GM21717 (cell line): ENCODE measurements around the gene AGBL1.

Experiments
- ATAC-seq: cut with Tn5 transposase; IDR thresholded peaks from one replicate; pipeline ENCODE4 v1.9.1; 2021; ENCODE audit warnings: mild to moderate bottlenecking, moderate library complexity; ENCODE audit not compliant: unreplicated experiment

Gene AGBL1

GRCh38 chr15:86624261-86625036 is 544.8 kb downstream of the AGBL1 start:
- peak; percentile 70 for ATAC-seq

DNA sequence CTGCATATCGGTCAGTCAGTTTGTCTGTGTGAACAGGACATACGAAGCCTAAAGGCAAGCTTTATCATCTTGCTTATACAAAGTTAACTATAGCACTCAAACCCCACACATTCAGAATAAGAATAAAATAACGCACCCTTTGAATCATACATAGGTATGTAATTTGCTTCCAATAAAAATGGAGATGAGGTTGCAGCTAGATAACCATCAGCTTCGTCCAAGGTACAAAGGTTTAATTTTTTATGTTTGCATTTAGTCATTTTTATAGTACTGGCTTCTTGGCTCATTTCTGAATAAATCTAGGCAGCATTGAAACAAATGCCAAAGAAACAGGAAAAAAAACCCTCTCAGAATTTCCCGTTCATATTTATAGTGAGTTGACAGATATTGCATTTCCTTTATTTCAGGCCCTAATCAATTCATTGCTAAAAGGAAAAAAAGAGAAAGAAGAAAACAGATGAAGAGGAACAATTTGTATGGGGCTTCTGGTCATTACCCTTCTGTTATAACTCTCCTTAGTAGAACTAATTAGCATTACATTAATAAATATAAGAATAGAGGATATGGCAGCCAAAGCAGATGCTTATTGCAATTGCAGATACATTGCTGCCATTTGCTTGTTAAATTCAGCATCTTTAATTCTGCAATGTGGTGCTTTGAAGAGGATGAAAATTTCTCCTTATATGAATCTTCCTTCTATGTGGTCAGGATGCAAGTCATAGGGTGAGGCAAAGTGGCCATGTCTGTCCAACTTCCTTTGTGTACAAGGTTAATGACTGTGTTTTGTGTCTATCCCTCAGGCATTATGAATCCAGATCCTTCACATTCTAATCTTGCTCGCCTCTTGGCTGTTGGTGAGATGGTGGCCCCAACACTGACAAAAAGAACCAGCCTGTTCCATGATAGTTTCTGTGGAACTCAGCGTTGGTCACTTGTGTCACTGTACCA is 550.0 kb downstream of the AGBL1 start:
- ATAC-seq = no peak

GRCh38 chr15:86630946-86631345 is 551.3 kb downstream of the AGBL1 start:
- ATAC-seq = no peak

DNA sequence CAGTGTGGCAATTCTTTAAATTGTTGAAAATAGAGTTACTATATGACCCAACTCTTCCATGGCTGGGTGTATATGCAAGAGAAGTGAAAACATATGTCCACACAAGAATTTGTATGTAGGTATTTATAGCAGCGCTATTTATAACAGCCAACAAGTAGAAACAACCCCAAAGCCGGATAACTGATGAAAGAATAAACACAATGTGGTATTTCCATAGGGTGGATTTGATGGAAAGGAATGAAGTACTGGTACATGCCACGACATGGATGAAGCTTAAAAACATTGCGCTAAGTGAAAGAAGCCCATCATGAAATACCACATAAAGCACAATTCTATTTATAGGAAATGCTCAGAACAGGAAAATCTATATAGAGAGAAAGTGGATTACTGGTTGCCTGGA is 554.5 kb downstream of the AGBL1 start:
- no peak for ATAC-seq

DNA sequence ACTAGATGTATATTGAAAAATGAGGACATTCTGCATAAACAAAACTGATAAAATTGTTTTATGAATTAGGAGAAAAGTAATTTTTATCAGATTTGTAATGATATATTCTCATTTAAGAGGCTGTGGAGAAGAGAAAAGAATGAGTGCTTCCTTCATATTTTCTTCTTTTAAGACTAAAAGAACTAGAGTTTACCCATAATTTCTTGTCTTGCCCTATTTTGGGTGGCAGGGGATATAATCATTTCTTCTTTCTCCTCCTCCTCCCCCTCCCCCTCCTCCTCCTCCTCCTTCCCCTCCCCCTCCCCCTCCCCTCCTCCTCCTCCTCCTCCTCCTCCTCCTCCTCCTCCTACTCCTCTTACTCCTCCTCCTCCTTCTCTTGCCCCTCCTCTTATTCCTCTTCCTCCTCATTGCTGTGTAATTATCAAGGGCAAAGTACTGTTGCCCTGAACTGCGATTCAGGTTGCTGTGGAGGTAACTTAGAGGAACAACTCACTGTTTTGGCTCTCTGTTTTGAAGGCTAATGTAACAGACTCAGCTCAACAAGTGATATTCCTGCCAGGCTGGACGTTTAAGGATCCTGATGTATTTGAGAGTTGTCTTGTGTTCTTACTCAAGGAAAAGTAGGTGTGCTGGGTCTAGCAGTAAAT is 555.4 kb downstream of the AGBL1 start:
- no peak for ATAC-seq

GRCh38 chr15:86644339-86644738 is 564.7 kb downstream of the AGBL1 start:
- no peak for ATAC-seq

DNA sequence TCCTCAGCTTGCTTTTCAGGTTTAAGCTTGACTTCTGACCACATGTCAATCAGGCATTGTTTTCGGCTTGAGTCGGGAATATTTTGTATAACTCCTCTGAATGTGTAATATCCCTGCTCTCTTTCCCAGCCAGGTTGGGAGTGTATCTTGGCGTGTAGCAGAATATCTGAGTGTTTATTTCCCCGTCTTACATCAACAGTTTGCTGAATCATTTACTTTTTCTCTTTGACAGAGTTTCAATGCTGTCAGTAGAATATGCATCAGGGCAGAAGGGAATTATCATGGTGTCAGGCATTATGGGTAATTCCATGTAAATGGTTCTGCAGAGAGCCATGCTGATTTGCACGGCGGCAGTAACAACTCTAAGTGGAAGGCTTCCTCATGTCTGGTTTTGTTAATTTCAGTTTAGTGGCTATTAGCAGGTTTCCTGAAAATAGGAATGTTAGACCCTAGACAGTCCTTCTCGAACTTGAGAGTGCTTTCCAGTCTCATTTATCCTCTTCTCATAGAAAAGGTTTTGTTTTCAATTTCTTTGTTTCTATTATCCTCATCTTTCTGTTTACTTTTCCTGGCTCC is 566.3 kb downstream of the AGBL1 start:
- ATAC-seq = no peak

DNA sequence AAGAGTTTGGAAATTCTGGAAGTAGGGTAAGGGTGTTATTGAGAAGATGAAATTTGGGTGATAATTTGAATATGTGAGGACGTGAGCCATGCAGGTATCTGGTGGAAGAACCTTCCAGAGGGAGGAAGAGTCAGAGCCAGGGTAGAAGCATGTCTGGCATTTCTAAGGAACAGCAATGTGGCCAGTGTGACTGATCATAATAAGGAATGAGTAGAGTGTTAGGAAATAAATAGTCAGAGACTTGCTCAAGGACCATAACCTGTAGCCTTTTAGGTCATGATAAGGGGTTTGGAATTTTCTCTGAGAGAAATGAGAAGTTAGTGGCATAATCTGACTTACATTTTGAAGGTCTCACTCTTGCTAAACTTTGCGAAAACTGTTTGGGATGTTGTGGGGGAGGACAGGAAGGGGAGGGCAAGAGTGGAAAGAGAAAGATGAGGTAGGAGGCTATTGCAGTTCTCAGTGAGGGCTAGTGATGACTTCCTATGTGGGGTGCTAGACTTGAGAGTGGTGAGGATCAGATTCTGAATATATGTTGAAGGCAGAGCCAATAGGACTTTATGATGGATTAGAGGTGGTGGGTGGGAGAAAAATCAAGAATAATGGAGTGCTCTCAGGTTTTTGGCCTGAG is 568.3 kb downstream of the AGBL1 start:
- no peak for ATAC-seq

- ATAC-seq = no peak
These were observed 569.6 kb downstream of the AGBL1 start for GRCh38 chr15:86649277-86649676.

- no peak for ATAC-seq
These were observed 570.4 kb downstream of the AGBL1 start for GRCh38 chr15:86650094-86650493.

DNA sequence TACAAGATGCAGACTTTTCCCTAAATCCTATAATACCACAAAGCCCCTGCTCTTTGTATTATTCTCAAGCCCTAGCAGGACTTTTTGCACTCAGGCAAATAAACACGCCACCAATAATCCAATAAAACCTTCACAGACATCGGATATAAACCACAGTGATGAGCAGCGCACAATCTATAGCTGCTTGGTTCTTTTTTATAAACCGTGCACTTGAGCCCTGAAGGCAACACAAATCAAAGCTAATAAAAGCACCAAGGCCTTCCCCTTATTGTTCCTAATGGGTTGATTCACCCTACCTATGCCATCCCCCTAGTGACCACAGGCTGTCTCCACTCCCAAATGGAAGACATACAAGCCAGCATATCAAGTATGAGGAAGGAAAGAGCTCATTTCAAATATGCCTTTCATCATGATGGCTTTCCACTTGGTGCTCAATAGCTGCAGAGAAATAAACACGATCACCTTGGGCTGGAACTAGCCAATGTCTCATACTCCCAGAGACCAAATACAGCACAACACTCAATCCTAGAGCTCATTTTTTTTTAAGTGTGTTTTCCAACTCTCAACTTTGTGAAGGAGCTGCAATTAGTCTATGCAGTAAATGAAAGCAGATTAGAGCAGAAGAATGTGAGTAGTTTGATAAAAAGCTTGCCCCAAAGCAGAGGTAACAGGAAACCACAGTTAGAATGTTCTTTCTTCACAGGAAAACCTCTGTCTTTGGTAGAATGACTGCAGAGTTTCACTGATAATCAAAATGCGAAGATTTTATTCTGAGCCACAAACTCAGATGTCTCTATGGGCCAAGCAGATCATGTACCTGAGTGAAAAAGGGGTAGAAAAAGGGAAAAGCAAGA is 573.9 kb downstream of the AGBL1 start:
- no peak for ATAC-seq

GRCh38 chr15:86654501-86654900 is 574.8 kb downstream of the AGBL1 start:
- ATAC-seq = no peak

DNA sequence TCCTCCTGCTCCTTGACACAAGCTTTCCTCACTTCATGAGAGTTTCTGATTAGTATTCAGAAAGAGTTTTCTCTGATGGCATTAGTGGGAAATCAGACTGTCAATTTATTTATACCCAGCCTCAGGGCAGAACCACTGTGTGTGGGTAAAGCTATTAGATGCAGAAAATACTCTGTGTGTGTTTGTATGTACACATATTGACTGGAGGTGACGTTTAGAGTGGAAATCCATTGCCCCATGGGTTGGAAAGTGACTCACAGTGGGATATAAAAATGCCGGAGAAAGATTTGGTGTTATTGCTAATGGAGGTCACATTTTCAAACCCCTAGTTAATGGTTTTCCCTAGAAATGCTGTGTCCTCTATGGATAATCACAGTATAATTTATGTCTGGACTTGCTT is 577.6 kb downstream of the AGBL1 start:
- no peak for ATAC-seq

DNA sequence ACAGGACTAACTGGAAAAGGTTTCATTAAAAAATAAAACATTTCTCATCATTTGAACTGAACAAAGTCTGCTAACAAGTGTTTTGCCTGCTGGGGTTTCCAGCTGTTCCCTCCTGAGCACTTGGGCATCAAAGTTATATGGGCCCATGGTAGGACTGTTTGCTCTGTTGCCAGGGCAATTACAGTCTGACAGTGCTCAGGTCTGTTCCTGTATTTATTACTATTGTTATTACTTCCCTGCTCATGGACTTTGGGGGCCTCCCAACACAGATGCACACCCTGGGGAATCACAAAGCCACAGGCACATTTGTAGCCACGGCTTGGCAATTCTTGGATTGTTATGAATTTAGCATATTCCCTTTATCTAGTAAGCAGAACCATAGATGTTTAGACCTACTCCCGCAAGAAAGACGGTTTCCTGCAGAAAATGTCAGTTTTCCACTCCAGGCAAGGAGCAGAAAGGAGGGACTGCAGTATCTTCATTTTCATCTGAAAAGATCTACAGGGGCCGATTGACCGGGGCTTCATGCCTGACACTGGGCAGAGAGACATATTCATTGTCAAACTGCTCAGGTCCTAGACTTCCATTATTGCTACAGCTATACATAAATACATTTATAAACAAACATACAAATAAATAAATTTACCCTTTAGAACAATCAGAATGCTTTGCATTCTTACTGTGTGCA is 580.2 kb downstream of the AGBL1 start:
- ATAC-seq = no peak

- no peak for ATAC-seq
These were observed 581.9 kb downstream of the AGBL1 start for GRCh38 chr15:86661580-86661979.

DNA sequence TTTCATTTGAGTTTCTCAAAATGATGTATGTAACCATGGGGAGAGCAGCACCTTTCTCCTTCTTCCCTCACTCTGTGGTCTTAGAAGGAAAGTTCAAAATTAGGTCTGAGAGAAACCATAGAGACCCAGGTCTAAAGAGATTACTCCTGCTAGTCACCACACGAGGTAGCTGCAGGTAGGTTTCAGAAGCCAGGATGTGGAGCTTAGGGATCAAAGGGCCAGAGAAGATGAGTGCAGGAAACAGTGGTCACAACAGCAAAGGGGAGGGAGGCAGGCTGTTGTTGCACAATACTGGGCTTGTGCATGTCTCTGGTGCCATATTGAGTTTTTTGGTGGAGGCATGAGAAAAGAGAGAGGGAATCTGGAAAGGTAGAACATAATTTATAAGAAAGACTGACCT is 583.6 kb downstream of the AGBL1 start:
- no peak for ATAC-seq

- ATAC-seq = no peak
These were observed 584.3 kb downstream of the AGBL1 start for GRCh38 chr15:86663979-86664378.

GRCh38 chr15:86664581-86664980 is 584.9 kb downstream of the AGBL1 start:
- ATAC-seq = no peak

DNA sequence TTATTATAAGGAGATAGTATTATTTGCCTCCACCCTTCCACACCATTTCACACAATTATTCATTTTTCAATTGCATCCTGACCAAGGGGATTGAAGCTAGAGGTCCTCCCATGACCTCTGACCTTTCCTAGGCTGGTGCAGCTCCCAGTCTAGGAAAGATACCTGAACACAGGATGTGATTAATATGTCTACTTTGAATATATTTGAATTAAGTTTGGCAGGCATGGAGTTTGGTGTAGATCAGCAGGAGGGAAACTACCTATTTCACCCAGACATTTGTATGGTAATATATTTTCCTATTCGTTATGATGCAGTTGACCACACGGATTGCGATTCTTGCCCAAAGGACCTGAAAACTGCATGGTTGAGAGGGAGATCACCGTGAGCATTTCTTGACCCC is 596.3 kb downstream of the AGBL1 start:
- ATAC-seq = no peak
